PFSK-1 (cell line): ENCODE results near the gene HIP1.

Experiments used
- FOXP2 ChIP-seq: optimal IDR thresholded peaks from 2 replicates; pipeline ENCODE3; 2011; ENCODE audit warnings: borderline replicate concordance, control low read depth, inconsistent platforms; ENCODE audit not compliant: insufficient read depth; ENCODE audit errors: extremely low read length, extremely low read depth
- POLR2AphosphoS5 ChIP-seq: IDR thresholded peaks from 2 replicates; pipeline ENCODE4 v1.6.1; 2012; ENCODE audit warnings: low read depth, mild to moderate bottlenecking, control low read depth, low read length, moderate library complexity
- REST ChIP-seq, 2 experiments: IDR thresholded peaks; 2 replicates each; pipeline versions ENCODE4 v1.6.1 to v1.8.0; 2011 to 2012; ENCODE audit warnings: low read depth in 2 of 2, low read length in 2 of 2, control low read depth in 1 of 2, inconsistent platforms in 1 of 2, mild to moderate bottlenecking in 1 of 2, moderate library complexity in 1 of 2; ENCODE audit not compliant: insufficient read depth in 1 of 2
- SIN3A ChIP-seq: IDR thresholded peaks from 2 replicates; pipeline ENCODE4 v1.6.1; 2012; ENCODE audit warnings: mild to moderate bottlenecking, low read length, moderate library complexity, borderline replicate concordance; ENCODE audit not compliant: insufficient read depth
- TAF1 ChIP-seq: IDR thresholded peaks from 2 replicates; pipeline ENCODE4 v1.6.1; 2012; ENCODE audit warnings: low read length, control low read depth, borderline replicate concordance; ENCODE audit not compliant: insufficient read depth

The HIP1 gene

GRCh38 chr7:75639071-75639885 is 99.5 kb downstream of the HIP1 start:
- TF ChIP-seq REST (IDR thresholded peaks at IDR 0.05; ENCODE audit: insufficient read depth in 1 of 2, low read depth in 2 of 2, low read length in 2 of 2) (no peak), SIN3A (0 out of 2 replicates have a peak, but pooled peaks have one; percentile 29), POLR2AphosphoS5 (no peak), TAF1 (no peak), FOXP2 (peak; percentile 71)

- TF ChIP-seq SIN3A = no peak
- no peak for TF ChIP-seq FOXP2
- TF ChIP-seq POLR2AphosphoS5 = no peak
- TF ChIP-seq TAF1 = no peak
- TF ChIP-seq REST (IDR thresholded peaks at IDR 0.05; ENCODE audit: insufficient read depth in 1 of 2, low read depth in 2 of 2, low read length in 2 of 2) = no peak
Observed at GRCh38 chr7:75638594-75639070, 100.1 kb downstream of the HIP1 start.

DNA sequence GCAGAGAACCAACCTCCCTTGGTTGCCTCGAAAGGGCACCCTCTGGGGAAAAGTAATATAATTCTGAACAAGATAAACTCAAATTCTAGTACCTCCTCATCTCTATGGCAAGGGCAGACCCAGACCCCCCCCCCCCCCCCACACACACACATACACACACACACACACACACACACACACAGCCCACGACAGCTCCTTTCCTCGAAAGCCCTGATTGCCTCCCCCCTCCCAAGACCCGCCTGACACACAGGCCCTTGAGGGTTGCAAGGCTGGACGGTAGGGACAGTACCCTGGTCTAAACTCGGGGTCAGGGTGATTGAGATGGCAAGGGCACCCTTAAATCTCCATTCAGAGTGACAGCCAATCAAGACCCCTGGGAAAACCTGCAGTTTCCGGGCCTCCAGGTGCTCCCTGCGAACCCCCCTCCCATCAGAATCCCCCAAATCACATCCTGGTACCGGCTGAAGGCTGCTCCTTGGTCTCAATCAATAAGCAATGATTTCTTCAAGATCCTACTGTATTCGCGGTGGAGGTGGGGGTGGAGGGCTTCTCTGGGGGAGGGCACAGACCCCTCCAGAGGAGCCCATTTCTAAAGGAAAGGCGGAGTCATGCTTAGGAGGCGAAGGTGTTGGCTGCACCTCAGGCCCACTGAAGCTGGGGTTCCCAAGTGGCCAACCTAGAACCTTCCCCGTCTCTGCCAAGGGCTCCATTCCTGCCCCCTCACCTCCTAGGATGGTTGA is 100.7 kb downstream of the HIP1 start:
- TF ChIP-seq FOXP2 = no peak
- no peak for TF ChIP-seq REST (IDR thresholded peaks at IDR 0.05; ENCODE audit: insufficient read depth in 1 of 2, low read depth in 2 of 2, low read length in 2 of 2)
- no peak for TF ChIP-seq TAF1
- TF ChIP-seq POLR2AphosphoS5 = no peak
- no peak for TF ChIP-seq SIN3A

DNA sequence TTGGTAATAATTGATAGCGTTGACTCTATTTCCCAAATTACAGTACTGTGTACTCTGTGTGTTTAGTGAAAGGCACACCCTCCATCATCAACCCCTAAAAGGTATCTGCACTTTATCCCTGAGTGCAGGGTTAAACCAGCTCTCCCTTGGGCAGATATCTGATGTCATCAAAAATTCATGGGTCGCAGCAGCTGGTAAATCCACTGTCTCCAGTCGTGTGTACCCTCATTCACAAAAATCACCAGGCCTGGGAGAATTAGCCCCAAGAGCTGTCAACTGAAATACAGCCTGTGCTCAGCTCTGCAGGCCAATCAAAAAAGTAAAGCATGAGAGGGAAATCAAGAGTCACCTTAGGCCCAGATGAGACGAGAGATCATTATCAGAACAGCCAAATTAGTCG is 103.7 kb downstream of the HIP1 start:
- TF ChIP-seq FOXP2 (no peak), POLR2AphosphoS5 (no peak), REST (IDR thresholded peaks at IDR 0.05; ENCODE audit: insufficient read depth in 1 of 2, low read depth in 2 of 2, low read length in 2 of 2) (no peak), TAF1 (no peak), SIN3A (no peak)
